Fibroblast of skin of scalp (primary cell): ENCODE data around the gene SSNA1.
"Not testable (repeated sequence)": the region's sequence is repeated elsewhere in the genome, so short reads cannot be mapped to it uniquely, and the experiment has no call there.

Experiments used
- DNase-seq: peaks from one replicate; pipeline ENCODE4 v3.0.0-alpha.2; 2013

Gene SSNA1

GRCh38 chr9:137233143-137233980 is 44.9 kb downstream of the SSNA1 start:
- DNase-seq: no peak

GRCh38 chr9:137234055-137234697 is 45.7 kb downstream of the SSNA1 start:
- DNase-seq: no peak

GRCh38 chr9:137234758-137235423 is 46.4 kb downstream of the SSNA1 start:
- DNase-seq: no peak

GRCh38 chr9:137235424-137236237 is 47.2 kb downstream of the SSNA1 start:
- no peak for DNase-seq

- peak; percentile 76 for DNase-seq
Measured at GRCh38 chr9:137236238-137236935, 47.9 kb downstream of the SSNA1 start.

- no peak for DNase-seq
Measured at GRCh38 chr9:137236936-137237421, 48.5 kb downstream of the SSNA1 start.

GRCh38 chr9:137237759-137238726 is 49.6 kb downstream of the SSNA1 start:
- DNase-seq: no peak

GRCh38 chr9:137239541-137240200 is 51.2 kb downstream of the SSNA1 start:
- not testable (repeated sequence) for DNase-seq
